GM23248 (cell line): ENCODE results near the gene MAPK6.

Source experiments
- EZH2 ChIP-seq: fragments of 200-600 bp; sonication (generic); IDR thresholded peaks from 2 replicates; pipeline ENCODE4 v1.6.1; 2018; ENCODE audit warnings: antibody characterized with exemption, mild to moderate bottlenecking; ENCODE audit not compliant: insufficient read depth, poor library complexity, severe bottlenecking
- EZH2phosphoT487 ChIP-seq: fragments of 200-600 bp; sonication (generic); IDR thresholded peaks from 2 replicates; pipeline ENCODE4 v1.6.1; 2018; ENCODE audit warnings: antibody characterized with exemption, moderate library complexity, mild to moderate bottlenecking, low read depth; ENCODE audit not compliant: insufficient read depth

- TF ChIP-seq EZH2 (no peak), EZH2phosphoT487 (no peak)
Observed at GRCh38 chr15:51982770-51983103, 36.3 kb upstream of the MAPK6 start.
